NCI-H510A (cell line): ENCODE measurements around the gene KLHL21.
A peak's percentile ranks its signal among the peaks of the same experiment; 100 is the strongest.

Experiments used
- DNase-seq: peaks from one replicate; lab custom pipeline; 2025; lab: John Stamatoyannopoulos, UW

The KLHL21 gene

GRCh38 chr1:6554031-6554906 lies 48.4 kb downstream of the KLHL21 start, which contains the start of gene NOL9:
Gene NOL9 (minus strand): TSS chr1:6554513. CDS start chr1:6554502, 11 bp downstream.
- peak; percentile 93 for DNase-seq

GRCh38 chr1:6547301-6547700 lies 55.4 kb downstream of the KLHL21 start:
- DNase-seq = no peak

- no peak for DNase-seq
Measured at GRCh38 chr1:6546326-6546725, 56.3 kb downstream of the KLHL21 start.

DNA sequence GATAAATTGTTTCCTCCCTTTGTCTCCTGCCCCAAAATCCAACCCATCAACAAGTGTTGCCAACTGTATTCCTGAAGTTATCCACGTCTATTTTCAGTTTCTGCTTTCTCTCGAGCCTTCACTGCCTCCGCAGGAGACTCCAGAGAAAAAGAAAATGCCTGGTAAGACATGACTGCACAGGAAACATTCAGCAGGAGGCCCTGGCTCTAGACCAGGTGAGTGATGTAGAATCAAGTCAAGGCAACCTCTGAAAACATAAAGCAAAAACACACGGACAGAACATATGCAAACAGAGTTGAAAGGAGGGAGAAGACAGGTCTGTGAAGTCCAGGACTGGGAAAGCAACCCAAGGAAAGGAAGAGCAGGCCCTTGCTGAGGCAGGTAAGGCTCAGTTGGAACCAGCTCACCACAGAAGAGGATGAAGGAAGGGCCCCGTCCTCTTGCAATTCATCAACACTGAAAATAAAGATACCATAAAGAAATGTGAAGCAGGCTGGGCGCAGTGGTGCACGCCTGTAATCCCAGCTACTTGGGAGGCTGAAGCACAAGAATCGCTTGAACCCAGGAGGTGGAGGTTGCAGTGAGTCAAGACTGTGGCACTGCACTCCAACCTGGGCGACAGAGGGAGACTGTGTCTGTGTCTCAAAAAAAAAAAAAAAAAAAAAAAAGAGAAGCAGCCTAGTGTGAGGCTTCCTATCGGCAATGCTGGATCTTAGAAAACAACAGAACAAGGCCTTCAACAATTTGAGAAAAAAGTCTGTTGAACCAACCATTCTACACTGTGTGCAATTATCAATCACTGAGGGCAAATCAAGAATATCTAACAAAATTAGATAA lies 57.2 kb downstream of the KLHL21 start:
- no peak for DNase-seq

- DNase-seq = no peak
Measured at GRCh38 chr1:6544831-6545230, 57.8 kb downstream of the KLHL21 start.
